GM18508 (cell line): Measurements from ENCODE around the gene BTN3A1.
"Not testable (repeated sequence)": the region's sequence is repeated elsewhere in the genome, so short reads cannot be mapped to it uniquely, and the experiment has no call there.

Experiments used
- ATAC-seq: cut with Tn5 transposase; IDR thresholded peaks from one replicate; pipeline ENCODE4 v1.9.1; 2021; ENCODE audit warnings: moderate number of reproducible peaks; ENCODE audit not compliant: insufficient read depth, unreplicated experiment

Gene BTN3A1

DNA sequence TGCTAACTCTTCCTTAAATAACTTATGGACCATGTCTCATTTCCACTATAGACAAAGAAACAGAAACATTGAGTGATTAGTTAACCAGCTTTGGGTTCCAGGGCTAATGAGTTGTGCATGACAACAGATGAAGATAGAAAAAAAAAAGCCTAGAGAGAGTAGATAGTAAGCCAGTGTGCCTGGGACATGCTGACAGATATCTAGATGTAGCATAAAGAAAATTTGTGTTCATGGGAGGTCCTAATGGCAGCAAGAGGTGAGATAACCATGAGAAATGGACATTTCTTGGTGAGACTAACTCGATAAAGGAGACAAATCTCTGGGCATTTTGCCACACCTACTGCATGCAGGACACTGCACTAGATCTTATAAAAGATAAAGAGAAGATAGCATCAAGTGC, 35.5 kb downstream of the BTN3A1 start:
- ATAC-seq = no peak

GRCh38 chr6:26438000-26438399, 35.9 kb downstream of the BTN3A1 start:
- ATAC-seq = no peak

GRCh38 chr6:26439151-26440125, 37.4 kb downstream of the BTN3A1 start:
- no peak for ATAC-seq

- no peak for ATAC-seq
Observed at GRCh38 chr6:26440977-26441358, 38.9 kb downstream of the BTN3A1 start.

GRCh38 chr6:26441977-26442376, 39.9 kb downstream of the BTN3A1 start:
- ATAC-seq = no peak

GRCh38 chr6:26445934-26446667, 44.0 kb downstream of the BTN3A1 start:
- ATAC-seq = peak; percentile 66

DNA sequence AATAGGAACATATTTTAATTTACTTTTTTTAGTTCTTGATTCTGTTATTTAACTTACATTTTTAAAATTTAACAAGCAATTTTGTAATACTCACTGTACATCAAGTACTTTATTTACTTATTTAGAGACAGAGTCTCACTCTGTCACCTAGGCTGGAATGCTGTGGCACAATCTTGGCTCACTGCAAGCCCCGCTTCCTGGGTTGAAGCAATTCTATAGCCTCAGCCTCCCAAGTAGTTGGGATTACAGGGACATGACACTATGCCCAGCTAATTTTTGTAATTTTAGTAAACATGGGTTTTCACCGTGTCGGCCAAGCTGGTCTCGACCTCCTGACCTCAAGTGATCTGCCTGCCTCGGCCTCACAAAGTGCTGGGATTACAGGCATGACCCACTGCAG, 45.2 kb downstream of the BTN3A1 start:
- no peak for ATAC-seq

DNA sequence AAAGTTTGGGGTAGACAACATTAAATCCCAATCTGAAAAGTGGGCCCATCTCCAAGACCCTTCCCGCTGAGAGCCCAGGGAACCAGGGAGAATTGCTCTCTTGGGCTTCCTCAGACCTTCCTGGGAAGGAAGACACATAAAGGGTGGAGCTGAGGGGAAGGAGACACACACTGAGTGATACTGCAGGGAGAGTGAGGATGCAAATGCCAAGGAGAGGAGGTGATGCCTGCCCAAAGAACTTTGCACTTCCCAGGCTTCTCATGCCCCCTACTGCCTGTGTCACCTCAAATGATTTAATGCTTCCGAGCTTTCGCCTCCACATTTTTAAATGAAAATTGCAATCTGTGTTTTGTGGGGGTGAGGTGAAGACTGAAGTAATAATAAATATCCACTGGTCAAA, 48.2 kb downstream of the BTN3A1 start:
- no peak for ATAC-seq

GRCh38 chr6:26452631-26453235, 50.7 kb downstream of the BTN3A1 start:
- ATAC-seq = no peak

DNA sequence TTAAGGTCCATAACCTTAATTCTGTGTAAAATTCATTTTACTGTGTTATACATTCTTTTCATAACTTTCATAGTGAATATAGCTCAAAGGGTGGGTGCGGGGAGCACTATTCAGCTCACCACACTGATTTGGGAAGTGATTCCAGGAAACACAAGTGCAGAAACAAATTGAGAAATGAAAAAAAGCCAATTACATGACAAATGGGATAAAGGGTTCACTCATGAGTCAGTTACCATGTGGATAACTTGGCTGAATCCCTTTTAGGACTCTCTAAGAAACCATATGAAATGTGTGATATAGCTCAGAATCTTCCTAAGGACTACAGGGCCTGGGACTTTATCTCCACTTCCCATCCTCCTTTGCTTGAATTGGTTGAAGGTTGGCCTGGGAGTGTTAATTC, 52.6 kb downstream of the BTN3A1 start:
- ATAC-seq = no peak

GRCh38 chr6:26455357-26455970, 53.4 kb downstream of the BTN3A1 start:
- ATAC-seq = no peak

DNA sequence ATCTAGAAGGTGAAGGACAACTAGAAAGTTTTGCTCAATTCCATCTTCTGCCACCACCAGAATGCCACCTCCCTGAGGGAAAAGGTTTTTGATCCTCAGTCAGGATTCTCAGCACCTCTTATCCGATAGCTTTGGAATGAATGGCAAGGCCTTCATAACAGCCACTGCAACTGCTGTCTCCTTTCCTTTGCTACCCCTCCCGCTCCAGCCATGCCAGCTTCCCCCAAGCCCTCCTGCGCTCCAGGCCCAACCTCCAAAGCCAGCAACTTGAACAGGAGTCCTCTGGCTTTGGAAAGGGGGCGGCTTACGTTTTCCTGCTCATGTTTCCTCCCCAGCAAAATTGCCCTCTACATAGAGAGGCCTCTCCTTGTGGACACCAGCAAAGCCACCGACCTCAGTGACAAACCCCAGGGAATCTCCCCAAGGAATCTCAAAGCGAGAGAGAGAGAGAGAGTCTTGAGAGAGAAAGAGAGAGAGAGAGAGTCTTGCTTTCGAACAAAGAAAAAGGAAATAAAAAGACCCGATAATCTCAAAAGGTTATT, 55.3 kb downstream of the BTN3A1 start:
- ATAC-seq = no peak

GRCh38 chr6:26457806-26458688, 56.0 kb downstream of the BTN3A1 start, which contains the start of gene BTN2A1:
Gene BTN2A1 (plus strand): TSS chr6:26457955. CDS start chr6:26458637, 682 bp downstream.
- peak; percentile 90 for ATAC-seq

- no peak for ATAC-seq
Observed at GRCh38 chr6:26459023-26459810, 57.1 kb downstream of the BTN3A1 start.

DNA sequence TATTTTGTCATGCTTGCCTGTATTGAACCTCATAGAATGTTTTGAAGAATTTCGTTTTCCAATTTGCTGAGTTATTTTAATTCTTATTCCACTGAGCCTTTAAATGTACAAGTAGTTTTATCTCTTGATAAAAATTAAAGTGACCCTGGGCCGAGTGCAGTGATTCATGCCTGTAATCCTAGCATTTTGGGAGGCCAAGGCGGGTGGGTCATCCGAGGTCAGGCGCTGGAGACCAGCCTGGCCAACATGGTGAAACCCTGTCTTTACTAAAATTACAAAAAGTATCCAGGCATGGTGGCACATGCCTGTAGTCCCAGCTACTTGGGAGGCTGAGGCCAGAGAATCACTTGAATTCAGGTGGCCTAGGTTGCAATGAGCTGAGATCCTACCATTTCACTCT, 59.3 kb downstream of the BTN3A1 start:
- ATAC-seq = not testable (repeated sequence)

GRCh38 chr6:26464014-26464413, 61.9 kb downstream of the BTN3A1 start:
- no peak for ATAC-seq

DNA sequence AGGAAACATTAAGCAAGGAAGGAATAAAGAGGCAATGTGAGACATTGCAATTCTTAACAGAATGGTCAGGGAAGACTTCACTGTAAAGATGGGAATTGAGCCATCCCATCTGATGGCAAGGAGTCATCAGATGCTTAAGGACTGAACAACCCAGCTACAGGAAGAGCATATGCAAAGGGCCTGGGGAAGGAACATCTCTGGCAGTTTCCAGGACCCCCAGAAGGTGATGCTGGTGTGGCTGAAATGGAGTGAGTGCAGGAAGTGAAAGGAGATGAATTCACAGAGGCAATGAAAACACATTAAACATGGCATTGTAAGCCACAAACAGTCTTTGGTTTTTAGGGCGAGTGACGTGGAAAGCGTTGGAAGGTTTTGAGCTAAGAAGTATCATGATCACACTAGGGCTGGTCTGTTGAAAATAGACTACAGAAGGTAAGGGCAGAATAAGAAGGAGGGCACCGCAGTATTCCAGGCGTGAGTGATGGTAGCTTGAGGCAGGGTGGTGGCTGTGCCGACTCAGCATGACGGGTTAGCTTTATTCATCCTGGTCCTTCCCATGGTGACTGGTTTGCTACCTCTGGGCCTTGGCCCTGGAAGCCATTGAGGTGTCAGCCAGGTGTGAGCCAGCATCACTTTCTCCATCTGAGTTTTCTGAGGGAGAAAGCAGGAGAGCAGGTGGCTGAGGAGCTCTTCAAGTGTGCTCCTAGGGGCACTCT, 62.5 kb downstream of the BTN3A1 start:
- ATAC-seq = no peak
